ENCODE results near the gene FAM110D.

The FAM110D gene

DNA sequence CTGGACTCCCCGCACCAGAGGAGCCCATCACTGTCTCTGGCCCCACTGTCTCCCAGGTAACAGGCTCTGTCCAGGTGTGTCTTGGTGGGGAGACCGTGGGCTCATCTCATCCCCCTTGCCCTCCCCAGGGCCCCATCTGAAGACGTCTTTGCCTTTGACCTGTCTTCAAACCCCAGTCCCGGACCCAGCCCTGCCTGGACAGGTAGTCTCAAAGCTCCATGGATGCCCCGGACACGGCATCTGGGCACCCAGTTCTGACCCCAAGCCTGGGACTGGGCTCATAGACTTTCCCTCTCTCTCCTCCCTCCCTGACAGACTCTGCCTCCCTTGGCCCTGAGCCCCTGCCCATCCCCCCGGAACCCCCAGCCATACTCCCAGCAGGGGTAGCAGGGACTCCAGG is 25.2 kb downstream of the FAM110D start:
- DNase-seq (ENCODE audit: extremely low read depth in 1 of 2, low read depth in 1 of 2): no peak

DNA sequence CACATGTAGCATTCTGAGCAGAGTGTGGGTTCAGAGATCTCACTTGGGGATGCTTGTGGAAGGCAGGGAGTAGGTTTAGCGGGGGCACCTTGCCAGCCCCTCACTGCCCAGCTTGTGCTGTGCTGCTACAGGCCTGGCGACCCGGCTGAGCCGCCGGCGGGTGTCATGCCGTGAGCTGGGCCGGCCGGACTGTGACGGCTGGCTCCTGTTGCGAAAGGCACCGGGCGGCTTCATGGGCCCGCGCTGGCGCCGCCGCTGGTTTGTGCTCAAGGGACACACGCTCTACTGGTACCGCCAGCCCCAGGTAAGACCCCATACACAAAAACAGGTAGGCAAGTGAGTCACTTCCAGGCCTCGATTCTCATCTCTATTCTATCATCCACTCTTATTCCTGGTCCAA is 26.0 kb downstream of the FAM110D start:
- no peak for DNase-seq (ENCODE audit: extremely low read depth in 1 of 2, low read depth in 1 of 2)

DNA sequence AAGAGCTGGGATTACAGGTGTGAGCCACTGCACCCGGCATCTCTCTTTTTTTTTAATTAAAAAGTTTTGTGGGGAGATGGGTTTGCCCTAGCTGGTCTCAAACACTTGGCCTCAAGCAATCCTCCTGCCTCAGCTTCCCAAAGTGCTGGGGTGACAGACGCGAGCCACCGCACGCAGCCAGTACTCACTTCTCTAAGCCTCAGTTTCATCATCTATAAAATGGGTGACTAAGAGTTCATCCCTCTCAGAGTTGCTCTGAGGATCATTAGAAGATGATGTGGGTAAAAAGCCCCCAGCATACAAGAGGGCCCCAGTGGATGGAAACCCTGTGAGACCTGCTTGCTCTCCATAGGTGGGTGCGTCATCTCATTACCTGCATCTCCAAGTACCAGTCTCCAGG is 29.0 kb downstream of the FAM110D start:
- DNase-seq (ENCODE audit: extremely low read depth in 1 of 2, low read depth in 1 of 2): no peak

DNA sequence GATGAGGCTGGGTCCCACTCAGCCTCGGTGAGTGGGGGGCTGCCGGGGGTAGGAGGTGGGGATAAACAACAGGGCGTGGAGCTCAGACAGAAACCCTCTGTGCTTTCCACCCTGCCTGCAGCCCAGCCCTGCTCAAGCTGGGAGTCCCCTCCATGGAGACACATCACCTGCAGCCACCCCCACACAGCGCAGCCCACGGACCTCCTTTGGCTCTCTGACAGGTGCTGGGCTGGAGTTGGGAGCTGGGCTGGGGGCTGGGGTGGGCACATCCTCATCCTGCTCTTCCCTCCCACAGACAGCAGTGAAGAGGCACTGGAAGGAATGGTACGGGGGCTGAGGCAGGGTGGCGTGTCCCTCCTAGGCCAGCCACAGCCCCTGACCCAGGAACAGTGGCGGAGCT is 29.6 kb downstream of the FAM110D start:
- no peak for DNase-seq (ENCODE audit: extremely low read depth in 1 of 2, low read depth in 1 of 2)

DNA sequence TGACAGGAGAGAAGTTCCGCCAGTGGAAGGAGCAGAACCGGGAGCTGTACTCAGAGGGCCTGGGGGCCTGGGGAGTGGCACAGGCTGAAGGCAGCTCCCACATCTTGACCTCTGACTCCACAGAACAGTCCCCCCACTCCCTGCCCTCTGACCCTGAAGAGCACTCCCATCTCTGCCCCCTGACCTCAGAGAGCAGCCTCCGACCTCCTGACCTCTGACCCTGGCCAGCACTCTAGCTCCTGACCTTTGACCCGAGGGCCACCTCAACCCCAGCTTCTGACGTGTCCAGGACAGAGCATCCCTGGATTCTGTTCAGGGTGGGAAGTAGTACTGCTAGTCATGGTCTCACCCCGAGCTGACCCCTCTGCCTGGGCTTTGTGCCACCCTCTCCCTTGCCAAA is 30.5 kb downstream of the FAM110D start:
- no peak for DNase-seq (ENCODE audit: extremely low read depth in 1 of 2, low read depth in 1 of 2)

DNA sequence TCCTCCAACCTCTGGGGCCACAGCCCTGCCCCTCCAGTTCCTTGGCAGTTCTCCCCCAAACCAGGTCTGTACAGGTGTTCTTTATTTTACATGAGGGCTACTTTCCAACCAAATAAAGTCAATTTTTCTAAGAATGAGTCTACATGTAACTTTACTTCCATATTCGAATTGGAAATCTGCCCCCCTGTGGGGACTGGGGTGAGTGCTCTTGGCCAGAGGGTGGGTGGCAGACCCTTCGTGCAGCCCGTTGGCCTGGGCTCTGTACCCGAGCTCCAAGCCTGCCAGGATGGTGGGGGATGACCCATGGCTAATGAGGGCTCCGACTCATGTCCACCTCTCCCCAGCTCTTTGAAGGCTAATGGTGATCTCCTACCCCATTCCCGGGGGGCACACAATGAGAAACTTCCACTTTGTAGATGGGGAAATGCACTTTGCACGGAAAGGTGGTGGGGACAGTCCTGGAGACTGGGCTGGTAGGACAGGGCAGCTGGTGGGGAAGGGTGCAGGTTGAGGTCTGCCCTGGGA is 30.9 kb downstream of the FAM110D start:
- no peak for DNase-seq (ENCODE audit: extremely low read depth in 1 of 2, low read depth in 1 of 2)

DNA sequence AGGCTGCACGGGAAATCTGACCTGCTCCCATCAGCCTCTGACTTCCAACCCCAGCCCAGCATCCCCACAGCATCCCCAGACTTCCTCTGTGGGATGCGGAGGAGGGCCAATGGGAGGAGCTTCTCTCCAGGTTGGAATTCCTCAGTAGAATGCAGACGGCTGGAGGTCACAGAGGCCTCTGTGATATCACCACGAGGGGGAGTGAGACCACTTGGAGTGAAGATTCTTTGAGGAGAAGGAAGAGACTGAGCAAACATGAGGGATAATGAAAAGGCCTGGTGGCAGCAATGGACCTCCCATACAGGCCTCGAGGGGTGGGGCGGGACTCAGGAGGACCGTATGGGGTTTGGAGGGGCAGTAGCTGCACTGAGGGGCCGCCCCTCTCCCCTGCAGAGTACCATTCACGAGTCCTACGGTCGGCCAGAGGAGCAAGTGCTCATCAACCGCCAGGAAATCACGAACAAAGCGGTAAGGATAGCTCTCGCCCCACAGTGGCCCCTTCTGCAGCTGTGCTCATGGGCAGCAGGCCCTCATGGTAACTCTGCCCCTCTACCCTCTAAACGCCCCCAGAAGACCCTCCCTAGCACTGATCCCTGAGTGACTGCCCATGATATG is 31.6 kb downstream of the FAM110D start, which contains the start of gene CATSPER4:
TSS of gene CATSPER4 (plus strand) at position 230 of the 615 bp plus-strand sequence. CDS start at position 256, 26 bp downstream.
- DNase-seq (ENCODE audit: extremely low read depth in 1 of 2, low read depth in 1 of 2): no peak

DNA sequence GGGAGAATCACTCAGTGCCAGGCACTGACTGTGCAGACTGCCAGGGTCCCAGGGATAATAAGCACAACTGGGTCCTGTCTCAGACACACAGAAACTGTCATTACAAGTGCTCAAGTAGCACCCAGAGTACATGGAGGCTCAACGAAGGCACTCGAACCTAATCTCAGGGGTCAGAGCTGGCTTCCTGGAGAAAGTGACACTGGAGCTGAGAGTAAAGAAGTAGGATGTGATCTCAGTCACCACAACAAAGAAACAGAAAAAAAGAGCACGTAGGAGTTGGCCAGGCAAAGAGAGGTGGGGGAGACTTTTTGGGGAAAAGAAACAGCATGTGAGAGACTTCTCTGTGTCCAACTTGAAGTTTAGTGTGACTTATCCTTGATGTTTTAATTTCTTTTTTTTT is 32.9 kb downstream of the FAM110D start:
- DNase-seq (ENCODE audit: extremely low read depth in 1 of 2, low read depth in 1 of 2): no peak

DNA sequence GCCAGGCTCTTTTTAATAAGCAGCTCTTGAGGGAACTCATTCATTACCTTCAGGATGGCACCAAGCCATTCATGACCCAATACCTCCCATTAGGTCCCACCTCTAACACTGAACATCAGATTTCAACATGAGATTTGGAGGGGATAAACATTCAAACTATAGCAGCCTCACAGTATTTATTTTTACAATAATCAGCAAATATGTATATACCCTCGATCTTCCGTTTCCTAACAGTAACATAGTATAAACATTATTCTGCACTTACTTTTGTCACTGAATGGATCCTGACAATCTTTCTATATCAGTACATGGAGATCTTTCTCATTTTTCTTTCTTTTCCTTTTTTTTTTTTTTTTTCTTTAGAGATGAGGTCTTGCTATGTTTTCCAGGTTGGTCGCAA is 36.9 kb downstream of the FAM110D start:
- no peak for DNase-seq (ENCODE audit: extremely low read depth in 1 of 2, low read depth in 1 of 2)

DNA sequence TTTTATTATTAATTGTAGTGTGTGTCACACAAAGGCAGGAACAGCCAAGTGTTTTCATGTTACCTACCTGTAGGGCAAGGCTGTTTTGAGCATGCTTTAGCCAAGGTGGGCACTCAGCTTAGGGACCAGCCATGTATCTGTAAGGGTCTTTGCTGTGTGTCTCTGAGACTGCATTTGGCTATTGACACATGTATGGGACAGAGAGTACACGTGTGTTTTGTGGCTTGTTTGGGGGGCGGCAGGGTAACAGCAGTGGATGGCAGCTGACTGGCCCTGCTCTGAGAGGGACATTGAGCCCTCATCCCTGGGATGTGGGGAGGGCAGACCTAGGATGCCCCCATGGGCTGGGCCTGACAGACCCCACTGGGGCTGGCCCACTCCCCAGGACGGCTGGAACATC is 38.4 kb downstream of the FAM110D start:
- no peak for DNase-seq (ENCODE audit: extremely low read depth in 1 of 2, low read depth in 1 of 2)

DNA sequence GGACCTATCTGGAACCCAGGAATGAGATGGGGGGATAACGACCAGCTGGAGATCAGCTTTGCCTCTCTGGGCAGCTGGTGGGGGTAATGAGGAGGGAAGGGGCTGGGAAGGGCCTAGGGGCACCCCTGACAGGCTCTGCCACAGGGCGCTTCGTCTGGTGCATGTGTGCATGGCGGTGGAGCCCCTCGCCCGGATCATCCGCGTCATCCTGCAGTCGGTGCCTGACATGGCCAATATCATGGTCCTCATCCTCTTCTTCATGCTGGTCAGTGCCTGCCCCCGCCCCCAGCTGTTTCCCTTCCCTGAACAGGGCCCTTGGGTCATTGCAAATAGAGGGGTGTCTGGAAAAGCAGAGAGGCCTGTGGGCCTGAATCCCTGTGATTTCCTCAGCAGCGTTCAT is 38.9 kb downstream of the FAM110D start:
- no peak for DNase-seq (ENCODE audit: extremely low read depth in 1 of 2, low read depth in 1 of 2)

DNA sequence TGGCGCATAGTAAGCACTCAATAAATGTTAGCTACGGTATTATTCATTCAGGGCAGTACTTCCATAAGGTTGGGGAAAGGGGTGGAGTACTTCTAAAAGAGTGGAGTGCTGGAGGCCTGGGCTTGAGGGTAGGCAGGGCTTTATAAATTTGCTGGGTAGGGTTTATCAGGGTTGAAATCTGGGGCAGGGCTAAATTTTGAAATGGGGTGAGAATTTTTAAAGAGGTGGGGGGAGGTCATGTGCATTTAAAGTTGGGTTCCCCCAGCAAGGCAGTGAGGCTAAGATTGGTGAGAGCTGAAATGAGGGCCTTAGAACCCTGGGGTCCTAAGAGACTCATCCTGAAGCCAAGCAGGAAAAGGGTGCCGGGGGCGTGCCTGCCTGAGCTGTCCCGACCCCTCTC is 41.5 kb downstream of the FAM110D start:
- DNase-seq (ENCODE audit: extremely low read depth in 1 of 2, low read depth in 1 of 2): no peak

DNA sequence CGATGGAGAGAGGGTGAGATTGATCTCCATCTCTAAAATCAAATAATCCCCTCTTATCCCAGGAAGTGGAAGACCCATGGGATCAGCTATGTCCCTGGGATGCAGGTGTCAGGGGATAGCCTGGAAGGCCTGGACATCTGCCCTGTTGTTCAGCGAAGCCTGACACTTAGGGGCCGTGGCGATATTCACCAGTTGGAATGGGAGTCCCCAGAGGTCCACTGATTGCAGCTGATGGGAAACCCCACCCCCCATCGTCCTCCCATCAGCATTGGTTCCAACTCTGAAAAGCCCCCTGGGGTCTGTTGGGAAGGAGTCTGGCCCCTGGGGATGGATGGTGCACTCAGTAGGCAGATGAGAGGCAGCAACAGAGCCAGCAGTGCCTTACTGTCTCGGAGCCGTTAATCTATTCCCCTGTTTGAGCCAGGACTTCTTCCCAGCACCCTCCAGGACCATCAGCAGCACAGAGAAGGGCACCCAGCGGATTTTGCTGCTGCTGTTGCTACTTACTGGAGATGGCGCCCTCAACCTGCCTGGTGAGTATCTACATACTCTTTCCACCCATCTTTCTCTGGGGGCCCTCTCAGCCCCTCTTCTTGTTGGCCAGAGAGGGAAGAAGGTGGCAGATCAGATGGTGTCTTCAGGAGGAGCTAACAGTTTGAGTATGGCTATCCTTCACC is 44.9 kb downstream of the FAM110D start:
- DNase-seq (ENCODE audit: extremely low read depth in 1 of 2, low read depth in 1 of 2): no peak

DNA sequence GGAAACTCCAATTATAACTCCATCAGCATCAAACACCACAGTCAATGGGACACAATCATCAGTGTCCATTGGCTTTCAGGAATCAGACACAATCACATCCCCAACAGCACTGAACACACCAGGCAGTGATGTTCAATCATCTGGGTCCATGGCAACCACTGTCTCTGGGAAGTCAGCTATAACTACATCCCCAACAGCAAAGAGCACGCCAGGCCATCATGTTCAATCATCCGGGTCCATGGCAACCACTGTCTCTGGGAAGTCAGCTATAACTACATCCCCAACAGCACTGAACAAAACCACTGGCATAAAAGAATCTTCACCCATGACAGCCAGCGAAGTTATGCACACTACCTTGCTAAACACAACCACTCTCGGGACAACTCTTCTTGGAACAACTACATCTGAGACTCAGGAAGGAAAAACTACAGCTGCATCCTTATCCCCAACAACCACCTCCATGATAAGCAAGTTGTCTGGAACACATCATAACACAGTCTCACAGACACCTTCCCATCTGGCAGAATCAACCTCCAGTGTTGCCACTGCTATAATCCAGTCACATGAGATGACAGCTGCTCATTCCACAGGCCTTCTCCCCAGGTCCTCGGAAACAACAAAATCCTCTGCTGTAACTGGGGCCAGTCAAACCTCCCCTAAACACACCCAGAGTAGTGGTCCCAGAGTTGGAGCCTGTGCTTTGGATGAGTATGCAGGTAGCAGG is 51.4 kb downstream of the FAM110D start:
- DNase-seq (ENCODE audit: extremely low read depth in 1 of 2, low read depth in 1 of 2): no peak

DNA sequence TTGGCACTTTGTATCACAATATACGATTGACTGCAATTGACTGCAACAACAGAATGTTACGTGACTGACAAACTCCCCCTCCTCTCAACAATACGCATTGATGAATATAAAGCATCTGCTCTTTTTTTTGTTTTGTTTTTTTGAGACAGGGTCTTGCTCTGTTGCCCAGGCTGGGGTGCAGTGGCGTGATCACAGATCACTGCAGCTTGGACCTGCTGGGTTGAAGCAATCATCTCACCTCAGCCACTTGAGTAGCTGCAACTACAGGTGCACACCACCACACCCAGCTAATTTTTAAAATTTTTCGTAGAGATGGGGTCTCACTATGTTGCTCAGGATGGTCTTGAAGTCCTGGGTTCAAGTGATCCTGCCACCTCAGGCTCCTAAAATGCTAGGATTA is 53.8 kb downstream of the FAM110D start:
- DNase-seq (ENCODE audit: extremely low read depth in 1 of 2, low read depth in 1 of 2): no peak

DNA sequence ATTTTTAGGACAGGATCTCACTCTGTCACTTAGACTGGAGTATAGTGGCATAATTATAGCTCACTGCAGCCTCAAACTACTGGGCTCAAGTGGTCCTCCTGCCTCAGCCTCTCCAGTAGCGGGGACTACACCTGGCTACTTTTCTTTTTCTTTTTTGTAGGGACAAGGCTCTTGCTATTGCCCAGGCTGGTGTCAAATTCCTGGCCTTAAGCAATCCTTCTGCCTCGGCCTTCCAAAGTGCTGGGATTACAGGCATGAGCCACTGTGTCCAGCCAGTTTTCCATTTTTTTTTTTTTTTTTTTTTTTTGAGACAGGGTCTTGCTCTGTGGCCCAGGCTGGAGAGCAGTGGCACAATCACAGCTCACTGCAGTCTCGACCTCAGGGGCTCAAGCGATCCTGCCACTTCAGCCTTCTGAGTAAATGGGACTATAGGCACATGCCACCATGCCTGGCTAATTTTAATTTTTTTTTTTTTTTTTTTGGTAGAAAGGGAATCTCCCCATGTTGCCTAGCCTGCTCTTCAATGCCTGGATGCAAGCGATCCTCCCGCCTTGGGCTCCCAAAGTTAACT is 54.5 kb downstream of the FAM110D start:
- no peak for DNase-seq (ENCODE audit: extremely low read depth in 1 of 2, low read depth in 1 of 2)
